Mammary epithelial cell (primary cell): ENCODE results near the gene XYLT1.

ENCODE experiments used
- EZH2 ChIP-seq: IDR thresholded peaks from 2 replicates; pipeline ENCODE4 v1.6.1; 2012; ENCODE audit warnings: low read length, inconsistent platforms, borderline replicate concordance
- TF ChIP-seq, protein P1 (sequence below), 2 donors: IDR thresholded peaks in 1 of 2; conservative IDR thresholded peaks in 1 of 2; 2 replicates each; pipeline ENCODE4 v1.5.1; 2011 to 2012; ENCODE audit warnings: inconsistent platforms in 2 of 2, low read length in 2 of 2, mild to moderate bottlenecking in 2 of 2, control low read depth in 1 of 2, low read depth in 1 of 2; ENCODE audit not compliant: insufficient read depth in 1 of 2; ENCODE audit errors: extremely low read depth in 1 of 2

DNA sequence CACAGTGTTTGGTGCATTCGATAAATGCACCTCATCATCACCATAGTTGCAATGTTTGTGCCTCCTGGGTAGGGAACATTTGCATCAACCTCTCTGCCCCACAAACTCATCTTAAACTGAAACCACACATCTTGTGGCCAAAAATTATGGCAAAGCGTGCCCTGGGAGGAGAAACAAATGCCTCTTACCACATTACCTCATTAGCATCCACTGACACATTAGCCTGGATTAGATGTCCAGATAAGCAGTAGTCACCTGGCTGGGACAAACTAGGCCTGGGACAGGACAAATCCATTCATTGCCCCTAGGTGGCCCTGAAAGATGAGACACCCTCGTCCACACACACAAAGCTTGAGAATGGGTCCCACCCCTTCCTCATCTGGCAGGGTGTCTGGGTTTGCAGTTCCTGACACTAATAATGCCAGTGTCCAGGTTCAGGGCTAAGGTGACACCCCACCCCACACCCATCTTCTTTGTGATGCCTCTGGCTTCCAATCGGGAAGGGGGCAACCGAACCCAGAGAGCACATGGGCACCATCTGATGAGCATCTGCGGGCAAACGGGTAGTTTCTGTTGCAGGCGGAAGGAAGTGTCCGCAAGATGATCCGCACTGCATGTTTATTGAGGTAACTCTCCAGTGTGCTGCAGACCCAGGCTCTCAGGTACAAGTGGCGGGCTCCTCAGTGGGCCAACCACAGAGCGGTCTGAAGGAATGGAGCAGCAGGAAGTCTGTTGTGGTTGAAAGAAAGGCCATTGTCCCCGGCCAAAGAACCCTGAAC is 8.6 kb downstream of the XYLT1 start:
- TF ChIP-seq, protein P1, sequence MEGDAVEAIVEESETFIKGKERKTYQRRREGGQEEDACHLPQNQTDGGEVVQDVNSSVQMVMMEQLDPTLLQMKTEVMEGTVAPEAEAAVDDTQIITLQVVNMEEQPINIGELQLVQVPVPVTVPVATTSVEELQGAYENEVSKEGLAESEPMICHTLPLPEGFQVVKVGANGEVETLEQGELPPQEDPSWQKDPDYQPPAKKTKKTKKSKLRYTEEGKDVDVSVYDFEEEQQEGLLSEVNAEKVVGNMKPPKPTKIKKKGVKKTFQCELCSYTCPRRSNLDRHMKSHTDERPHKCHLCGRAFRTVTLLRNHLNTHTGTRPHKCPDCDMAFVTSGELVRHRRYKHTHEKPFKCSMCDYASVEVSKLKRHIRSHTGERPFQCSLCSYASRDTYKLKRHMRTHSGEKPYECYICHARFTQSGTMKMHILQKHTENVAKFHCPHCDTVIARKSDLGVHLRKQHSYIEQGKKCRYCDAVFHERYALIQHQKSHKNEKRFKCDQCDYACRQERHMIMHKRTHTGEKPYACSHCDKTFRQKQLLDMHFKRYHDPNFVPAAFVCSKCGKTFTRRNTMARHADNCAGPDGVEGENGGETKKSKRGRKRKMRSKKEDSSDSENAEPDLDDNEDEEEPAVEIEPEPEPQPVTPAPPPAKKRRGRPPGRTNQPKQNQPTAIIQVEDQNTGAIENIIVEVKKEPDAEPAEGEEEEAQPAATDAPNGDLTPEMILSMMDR (conservative IDR thresholded peaks at IDR 0.05 in 1 of 2, IDR thresholded peaks at IDR 0.05 in 1 of 2; ENCODE audit: extremely low read depth in 1 of 2, insufficient read depth in 1 of 2, low read depth in 1 of 2, low read length in 2 of 2) = no peak
- no peak for TF ChIP-seq EZH2
